Duodenal mucosa (tissue), 2 donors: ENCODE results near the gene KDM8.

Experiments
- H3K27ac ChIP-seq: one replicate; pipeline ENCODE4 v1.7.0; 2013; ENCODE audit warnings: low read depth, low read length
- H3K27me3 ChIP-seq, 2 donors: one replicate each; pipeline ENCODE4 v1.7.0; 2013; ENCODE audit warnings: low read length in 2 of 2, control low read depth in 1 of 2; ENCODE audit not compliant: insufficient read depth in 2 of 2, control insufficient read depth in 1 of 2
- H3K36me3 ChIP-seq, 2 donors: one replicate each; pipeline ENCODE4 v1.7.0; 2013; ENCODE audit warnings: low read length in 2 of 2, control low read depth in 1 of 2; ENCODE audit not compliant: insufficient read depth in 2 of 2, control insufficient read depth in 1 of 2
- H3K4me1 ChIP-seq, 2 donors: one replicate each; pipeline ENCODE4 v1.7.0; 2013; ENCODE audit warnings: low read length in 2 of 2, control low read depth in 1 of 2; ENCODE audit not compliant: insufficient read depth in 2 of 2, control insufficient read depth in 1 of 2
- H3K4me3 ChIP-seq, 2 donors: one replicate each; pipeline ENCODE4 v1.7.0; 2013; ENCODE audit warnings: low read length in 2 of 2, low read depth in 1 of 2
- H3K9ac ChIP-seq, 2 donors: one replicate each; pipeline ENCODE4 v1.7.0; 2013; ENCODE audit warnings: low read length in 2 of 2, low read depth in 1 of 2
- H3K9me3 ChIP-seq, 2 donors: one replicate each; pipeline ENCODE4 v1.7.0; 2013; ENCODE audit warnings: low read length in 2 of 2, control low read depth in 1 of 2; ENCODE audit not compliant: control insufficient read depth in 1 of 2

KDM8 gene

GRCh38 chr16:27174798-27175197 is 28.5 kb upstream of the KDM8 start:
- no peak overlapping the region for H3K27ac ChIP-seq

GRCh38 chr16:27175888-27176287 is 27.4 kb upstream of the KDM8 start:
- Histone ChIP-seq H3K9me3 (peaks cover 0 to 5% of the 10 kb centered on the region in 2 donors), H3K9ac (no peak overlapping the region), H3K4me1 (peaks cover 6 to 7% of the 10 kb centered on the region in 2 donors), H3K27me3 (no peaks in the 10 kb centered on the region), H3K4me3 (no peak overlapping the region), H3K27ac (no peak overlapping the region), H3K36me3 (no peaks in the 10 kb centered on the region)

More at GRCh38 chr16:27174798-27175197, 28.5 kb upstream of the KDM8 start:
- no peak overlapping the region for H3K9ac ChIP-seq
- H3K4me3 ChIP-seq, result no peak overlapping the region
- H3K36me3 ChIP-seq, result no peaks in the 10 kb centered on the region
- H3K9me3 ChIP-seq, result peaks cover 0 to 5% of the 10 kb centered on the region in 2 donors
- no peaks in the 10 kb centered on the region for H3K27me3 ChIP-seq
- peaks cover 6 to 7% of the 10 kb centered on the region in 2 donors for H3K4me1 ChIP-seq

- Histone ChIP-seq H3K27me3 (no peaks in the 10 kb centered on the region), H3K9me3 (peaks cover 0 to 2% of the 10 kb centered on the region in 2 donors), H3K4me1 (peaks cover 6 to 7% of the 10 kb centered on the region in 2 donors), H3K9ac (no peak overlapping the region), H3K27ac (no peak overlapping the region), H3K36me3 (no peaks in the 10 kb centered on the region), H3K4me3 (no peak overlapping the region)
Measured at GRCh38 chr16:27177031-27177774, 26.1 kb upstream of the KDM8 start.

- no peaks in the 10 kb centered on the region for H3K36me3 ChIP-seq
- H3K9me3 ChIP-seq, result peaks cover 0 to 3% of the 10 kb centered on the region in 2 donors
- H3K27ac ChIP-seq, result no peak overlapping the region
- H3K4me1 ChIP-seq, result peaks cover 0 to 7% of the 10 kb centered on the region in 2 donors
- no peak overlapping the region for H3K4me3 ChIP-seq
- no peaks in the 10 kb centered on the region for H3K27me3 ChIP-seq
- H3K9ac ChIP-seq, result peak overlapping the region in 1 of 2 donors; percentile 36
Measured at GRCh38 chr16:27179500-27180072, 23.7 kb upstream of the KDM8 start.

- Histone ChIP-seq H3K27ac (no peak overlapping the region), H3K9ac (no peak overlapping the region), H3K9me3 (peaks cover 0 to 3% of the 10 kb centered on the region in 2 donors), H3K4me3 (no peak overlapping the region), H3K36me3 (no peaks in the 10 kb centered on the region), H3K4me1 (peaks cover 0 to 7% of the 10 kb centered on the region in 2 donors), H3K27me3 (no peaks in the 10 kb centered on the region)
Measured at GRCh38 chr16:27181019-27181790, 22.1 kb upstream of the KDM8 start.

- no peaks in the 10 kb centered on the region for H3K27me3 ChIP-seq
- H3K4me3 ChIP-seq, result no peak overlapping the region
- no peak overlapping the region for H3K9ac ChIP-seq
- H3K36me3 ChIP-seq, result no peaks in the 10 kb centered on the region
- H3K27ac ChIP-seq, result no peak overlapping the region
- peaks cover 0 to 7% of the 10 kb centered on the region in 2 donors for H3K4me1 ChIP-seq
- peaks cover 0 to 3% of the 10 kb centered on the region in 2 donors for H3K9me3 ChIP-seq
Measured at GRCh38 chr16:27182906-27183405, 20.4 kb upstream of the KDM8 start.

- H3K4me1 ChIP-seq, result peaks cover 0 to 7% of the 10 kb centered on the region in 2 donors
- no peak overlapping the region for H3K4me3 ChIP-seq
- H3K9me3 ChIP-seq, result peaks cover 0 to 3% of the 10 kb centered on the region in 2 donors
- H3K27me3 ChIP-seq, result no peaks in the 10 kb centered on the region
- no peak overlapping the region for H3K9ac ChIP-seq
- no peaks in the 10 kb centered on the region for H3K36me3 ChIP-seq
- no peak overlapping the region for H3K27ac ChIP-seq
Measured at GRCh38 chr16:27185776-27186130, 17.6 kb upstream of the KDM8 start.

GRCh38 chr16:27188633-27189032 is 14.7 kb upstream of the KDM8 start:
- H3K36me3 ChIP-seq, result no peaks in the 10 kb centered on the region
- no peak overlapping the region for H3K4me3 ChIP-seq
- no peak overlapping the region for H3K27ac ChIP-seq
- H3K9ac ChIP-seq, result no peak overlapping the region
- H3K27me3 ChIP-seq, result no peaks in the 10 kb centered on the region
- H3K9me3 ChIP-seq, result no peaks in the 10 kb centered on the region
- H3K4me1 ChIP-seq, result peaks cover 0 to 7% of the 10 kb centered on the region in 2 donors

- peaks cover 0 to 7% of the 10 kb centered on the region in 2 donors for H3K4me1 ChIP-seq
- H3K36me3 ChIP-seq, result no peaks in the 10 kb centered on the region
- H3K9ac ChIP-seq, result no peak overlapping the region
- H3K4me3 ChIP-seq, result no peak overlapping the region
- H3K27ac ChIP-seq, result no peak overlapping the region
- H3K9me3 ChIP-seq, result no peaks in the 10 kb centered on the region
- H3K27me3 ChIP-seq, result no peaks in the 10 kb centered on the region
Measured at GRCh38 chr16:27189335-27189972, 13.9 kb upstream of the KDM8 start.
